Vagina (tissue), 2 donors: ENCODE results near the gene CSRNP3. TPM values are rescaled to one million over a fixed set of nuclear protein-coding genes. Genes with fewer than 3 reads are reported as not detected.

Source experiments
- DNase-seq, 2 donors: peaks; one replicate each; pipeline ENCODE4 v3.0.0-alpha.2; 2017; ENCODE audit errors: extremely low spot score in 2 of 2
- H3K27ac ChIP-seq: fragments of 200-600 bp; sonication (generic); one replicate; pipeline ENCODE4 v1.5.1; 2019
- H3K27me3 ChIP-seq: fragments of 200-600 bp; sonication (generic); one replicate; pipeline ENCODE4 v1.5.1; 2019
- H3K36me3 ChIP-seq, 2 donors: fragments of 200-600 bp; sonication (generic); one replicate each; pipeline ENCODE4 v1.5.1; 2017 to 2019
- H3K4me1 ChIP-seq: fragments of 200-600 bp; sonication (generic); one replicate; pipeline ENCODE4 v1.5.1; 2019
- H3K4me3 ChIP-seq, 2 donors: fragments of 200-600 bp; sonication (generic); 1 replicate in 1 of 2; 2 replicates in 1 of 2; pipeline ENCODE4 v1.5.1; 2016 to 2019
- H3K9me3 ChIP-seq: fragments of 200-600 bp; sonication (generic); one replicate; pipeline ENCODE4 v1.5.1; 2019
- POLR2A ChIP-seq, 2 donors: fragments of 450-650 bp; IDR thresholded peaks; one replicate each; pipeline ENCODE4 v1.6.1; 2017; ENCODE audit warnings: antibody characterized with exemption in 2 of 2, mild to moderate bottlenecking in 2 of 2, moderate library complexity in 2 of 2
- POLR2AphosphoS5 ChIP-seq, 2 donors: sonication (generic); formaldehyde crosslinking; IDR thresholded peaks; one replicate each; pipeline ENCODE4 v1.9.0; 2017; ENCODE audit warnings: antibody characterized with exemption in 2 of 2, mild to moderate bottlenecking in 2 of 2, low read depth in 1 of 2; ENCODE audit not compliant: insufficient read depth in 1 of 2
- intact Hi-C: fragments of 100-400 bp; cut with DNase I; formaldehyde crosslinking; loops from one replicate; pipeline ENCODE4 v1.15.1; 2023
- total RNA-seq: library from RNA; depleted of rRNA; stranded (reverse); fragments of >200 nt; gene quantifications from one replicate; pipeline ENCODE4 v1.2.3, GENCODE V29; 2016
- TF ChIP-seq, protein P1 (sequence below), 3 experiments: fragments of 450-650 bp in 2 of 3; fragments of 200-600 bp in 1 of 3; sonication (generic) in 1 of 3; IDR thresholded peaks; one replicate each; pipeline ENCODE4 v1.5.1; 2017 to 2019; ENCODE audit warnings: antibody characterized with exemption in 3 of 3, mild to moderate bottlenecking in 2 of 3, moderate library complexity in 2 of 3

The CSRNP3 gene
- total RNA-seq, 1 donor from 2014 or later: 2.7 TPM

DNA sequence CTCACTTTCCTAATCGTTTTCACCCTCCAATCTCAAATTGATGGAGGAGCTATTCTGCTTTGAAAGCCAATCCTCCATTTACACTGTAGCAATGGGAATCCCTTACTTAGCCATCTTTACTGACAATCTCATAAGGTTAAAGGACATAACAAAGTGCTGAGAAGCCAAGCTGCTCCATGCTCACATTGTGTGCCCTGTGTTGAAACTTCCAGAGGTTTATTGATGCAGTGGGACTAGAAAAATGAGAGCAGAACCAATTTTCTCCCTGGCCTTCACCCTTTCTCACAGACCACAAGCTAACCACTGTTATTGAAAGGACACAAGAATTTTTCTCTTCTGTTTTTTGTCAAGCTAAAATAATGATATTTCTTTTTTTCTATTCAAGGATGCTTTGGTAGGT lies 63.8 kb downstream of the CSRNP3 start:
- DNase-seq: no peak
- H3K27me3 ChIP-seq: no peaks in the 10 kb centered on the region
- intact Hi-C loops: no loop called here

DNA sequence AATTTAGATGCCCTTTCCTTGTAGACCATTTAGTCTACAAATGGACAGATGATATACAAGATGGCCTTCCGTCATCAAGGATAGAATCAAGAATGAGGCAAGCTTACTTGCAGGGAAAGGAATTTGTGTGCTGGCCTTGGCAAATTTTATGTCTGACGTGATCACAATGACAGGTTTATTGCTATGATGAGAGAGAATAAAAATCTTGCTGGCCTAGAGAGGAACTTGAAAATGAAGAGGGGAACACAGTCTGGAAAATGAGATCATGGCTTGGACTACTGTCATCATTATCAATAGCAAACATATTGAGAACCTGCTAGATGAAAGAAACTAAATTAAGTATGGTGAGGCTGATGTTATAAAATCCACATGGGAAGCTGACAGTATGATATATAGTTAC lies 66.0 kb downstream of the CSRNP3 start:
- TF ChIP-seq POLR2AphosphoS5 (IDR thresholded peaks at IDR 0.05; ENCODE audit: insufficient read depth in 1 of 2, low read depth in 1 of 2) (no peak), POLR2A (IDR thresholded peaks at IDR 0.05) (no peak)
- TF ChIP-seq, protein P1, sequence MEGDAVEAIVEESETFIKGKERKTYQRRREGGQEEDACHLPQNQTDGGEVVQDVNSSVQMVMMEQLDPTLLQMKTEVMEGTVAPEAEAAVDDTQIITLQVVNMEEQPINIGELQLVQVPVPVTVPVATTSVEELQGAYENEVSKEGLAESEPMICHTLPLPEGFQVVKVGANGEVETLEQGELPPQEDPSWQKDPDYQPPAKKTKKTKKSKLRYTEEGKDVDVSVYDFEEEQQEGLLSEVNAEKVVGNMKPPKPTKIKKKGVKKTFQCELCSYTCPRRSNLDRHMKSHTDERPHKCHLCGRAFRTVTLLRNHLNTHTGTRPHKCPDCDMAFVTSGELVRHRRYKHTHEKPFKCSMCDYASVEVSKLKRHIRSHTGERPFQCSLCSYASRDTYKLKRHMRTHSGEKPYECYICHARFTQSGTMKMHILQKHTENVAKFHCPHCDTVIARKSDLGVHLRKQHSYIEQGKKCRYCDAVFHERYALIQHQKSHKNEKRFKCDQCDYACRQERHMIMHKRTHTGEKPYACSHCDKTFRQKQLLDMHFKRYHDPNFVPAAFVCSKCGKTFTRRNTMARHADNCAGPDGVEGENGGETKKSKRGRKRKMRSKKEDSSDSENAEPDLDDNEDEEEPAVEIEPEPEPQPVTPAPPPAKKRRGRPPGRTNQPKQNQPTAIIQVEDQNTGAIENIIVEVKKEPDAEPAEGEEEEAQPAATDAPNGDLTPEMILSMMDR (IDR thresholded peaks at IDR 0.05): no peak

More for the DNA sequence above, 63.8 kb downstream of the CSRNP3 start:
- Histone ChIP-seq H3K4me3 (no peak overlapping the region), H3K36me3 (no peaks in the 10 kb centered on the region), H3K9me3 (no peaks in the 10 kb centered on the region), H3K27ac (no peak overlapping the region), H3K4me1 (peaks cover 7% of the 10 kb centered on the region)
- TF ChIP-seq POLR2AphosphoS5 (IDR thresholded peaks at IDR 0.05; ENCODE audit: insufficient read depth in 1 of 2, low read depth in 1 of 2) (peak in 1 of 2 donors; percentile 26), POLR2A (IDR thresholded peaks at IDR 0.05) (no peak)

DNA sequence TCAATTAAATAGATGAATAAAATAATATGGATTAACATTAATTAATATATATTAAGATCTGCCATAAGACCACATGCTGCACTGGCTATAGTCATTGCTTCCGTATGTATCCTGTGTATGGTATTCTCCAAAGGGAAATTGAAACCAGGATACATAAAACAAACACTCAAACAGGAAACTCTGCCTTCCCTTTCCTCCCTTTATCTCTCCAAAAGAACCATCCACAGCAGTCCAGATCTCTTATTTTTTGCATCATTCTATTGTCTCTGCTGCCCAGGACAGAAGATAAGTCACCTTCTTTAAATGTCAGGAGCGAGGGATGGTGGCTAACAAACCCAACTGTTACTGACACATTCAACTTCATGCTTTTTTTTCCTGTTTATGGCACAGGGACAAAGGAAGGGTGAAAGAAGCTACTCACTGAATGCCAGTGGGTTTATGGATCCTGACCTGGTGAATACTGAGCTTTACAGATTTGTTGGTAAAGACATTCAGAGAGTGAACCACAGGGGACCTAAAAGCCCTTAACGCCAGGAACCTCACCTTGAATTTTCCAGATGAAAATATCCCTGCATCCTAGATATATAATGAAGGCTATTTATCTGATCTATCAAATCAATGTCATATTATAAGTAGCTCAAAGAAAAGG lies 67.5 kb downstream of the CSRNP3 start:
- H3K27ac ChIP-seq: no peak overlapping the region
- TF ChIP-seq POLR2AphosphoS5 (IDR thresholded peaks at IDR 0.05; ENCODE audit: insufficient read depth in 1 of 2, low read depth in 1 of 2) (no peak), POLR2A (IDR thresholded peaks at IDR 0.05) (no peak)
- TF ChIP-seq, protein P1 (IDR thresholded peaks at IDR 0.05): no peak
- H3K9me3 ChIP-seq: no peaks in the 10 kb centered on the region
- intact Hi-C loops: no loop called here
- no peaks in the 10 kb centered on the region for H3K36me3 ChIP-seq
- H3K4me1 ChIP-seq: peaks cover 7% of the 10 kb centered on the region
- H3K4me3 ChIP-seq: no peak overlapping the region
- no peaks in the 10 kb centered on the region for H3K27me3 ChIP-seq
- no peak for DNase-seq

More for the DNA sequence above, 66.0 kb downstream of the CSRNP3 start:
- Histone ChIP-seq H3K36me3 (no peaks in the 10 kb centered on the region), H3K27me3 (no peaks in the 10 kb centered on the region), H3K9me3 (no peaks in the 10 kb centered on the region), H3K4me3 (no peak overlapping the region), H3K4me1 (peaks cover 7% of the 10 kb centered on the region), H3K27ac (no peak overlapping the region)
- intact Hi-C loops: no loop called here
- no peak for DNase-seq

DNA sequence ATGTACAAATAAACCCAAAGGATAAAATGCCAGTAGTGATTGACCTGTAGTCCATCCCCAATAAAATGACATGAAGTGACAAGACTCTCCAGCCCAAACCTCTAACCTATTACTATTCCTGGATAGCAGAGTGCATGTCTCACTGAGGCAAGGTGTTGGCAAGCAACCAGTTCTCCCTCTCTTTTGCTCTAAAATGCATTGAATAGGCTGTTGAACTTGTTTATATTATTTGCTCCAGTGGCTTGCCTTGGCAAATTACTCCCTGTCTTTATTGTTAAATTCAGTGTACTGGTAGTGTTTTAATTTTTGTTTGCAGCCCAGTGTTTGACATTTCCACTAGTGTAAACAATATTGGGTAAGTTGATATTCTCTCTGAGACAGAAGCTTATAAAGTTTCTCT lies 70.5 kb downstream of the CSRNP3 start:
- Histone ChIP-seq H3K4me3 (no peak overlapping the region), H3K27ac (no peak overlapping the region), H3K36me3 (no peaks in the 10 kb centered on the region), H3K27me3 (no peaks in the 10 kb centered on the region), H3K9me3 (no peaks in the 10 kb centered on the region), H3K4me1 (peaks cover 7% of the 10 kb centered on the region)
- intact Hi-C loops: no loop called here
- TF ChIP-seq POLR2AphosphoS5 (IDR thresholded peaks at IDR 0.05; ENCODE audit: insufficient read depth in 1 of 2, low read depth in 1 of 2) (no peak), POLR2A (IDR thresholded peaks at IDR 0.05) (no peak)
- TF ChIP-seq, protein P1 (IDR thresholded peaks at IDR 0.05): no peak
- no peak for DNase-seq

DNA sequence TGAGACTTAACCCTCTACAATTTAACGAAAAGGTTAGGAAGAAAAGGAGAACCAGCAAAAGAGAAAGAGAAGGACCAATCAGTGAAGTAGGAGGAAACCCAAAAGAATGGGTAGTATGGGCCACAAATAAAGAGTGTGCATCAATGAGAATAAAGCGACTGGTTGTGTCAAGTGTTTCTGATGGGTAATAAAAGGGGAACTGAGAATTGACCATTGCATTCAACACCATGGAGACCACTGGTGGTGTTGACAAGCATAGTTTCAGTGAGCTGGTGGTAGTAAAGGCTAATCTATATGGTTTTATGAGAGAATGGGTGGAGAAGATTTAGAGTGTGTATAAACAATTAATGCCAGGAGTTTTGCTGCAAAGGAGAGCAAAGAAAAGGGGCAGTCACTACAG lies 75.4 kb downstream of the CSRNP3 start:
- Histone ChIP-seq H3K27ac (no peak overlapping the region), H3K9me3 (no peaks in the 10 kb centered on the region), H3K4me3 (no peak overlapping the region), H3K27me3 (no peaks in the 10 kb centered on the region), H3K4me1 (no peaks in the 10 kb centered on the region), H3K36me3 (no peaks in the 10 kb centered on the region)
- intact Hi-C loops: no loop called here
- no peak for TF ChIP-seq POLR2AphosphoS5 (IDR thresholded peaks at IDR 0.05; ENCODE audit: insufficient read depth in 1 of 2, low read depth in 1 of 2)
- TF ChIP-seq POLR2A (IDR thresholded peaks at IDR 0.05): no peak
- TF ChIP-seq, protein P1 (IDR thresholded peaks at IDR 0.05): no peak
- DNase-seq: no peak
